GM20000 (cell line): ENCODE data around the gene CD160.

Source experiments
- DNase-seq: peaks from one replicate; pipeline ENCODE4 v3.0.0; 2012; ENCODE audit warnings: low spot score
- TF ChIP-seq, protein P1 (sequence below): IDR thresholded peaks from 2 replicates; pipeline ENCODE4 v1.5.1; 2012; ENCODE audit warnings: mild to moderate bottlenecking, control low read depth; ENCODE audit errors: extremely low read depth, missing control alignments

The CD160 gene

DNA sequence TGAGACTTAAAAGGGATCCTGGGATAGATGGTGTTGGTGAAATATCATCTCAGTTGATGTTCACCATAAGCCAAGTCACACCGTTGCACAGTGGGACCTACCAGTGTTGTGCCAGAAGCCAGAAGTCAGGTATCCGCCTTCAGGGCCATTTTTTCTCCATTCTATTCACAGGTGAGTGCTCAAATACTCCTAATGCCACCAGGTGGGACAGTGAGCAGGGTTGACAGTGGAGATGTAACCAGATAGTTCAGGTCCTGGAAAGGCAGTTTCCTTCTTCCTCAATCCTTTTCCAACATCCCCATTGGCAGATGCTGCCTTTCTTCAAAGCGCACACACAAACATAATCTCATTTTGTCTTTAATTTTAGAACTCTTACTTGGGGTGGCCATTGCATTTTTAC is 11.6 kb downstream of the CD160 start:
- no peak for DNase-seq
- TF ChIP-seq, protein P1, sequence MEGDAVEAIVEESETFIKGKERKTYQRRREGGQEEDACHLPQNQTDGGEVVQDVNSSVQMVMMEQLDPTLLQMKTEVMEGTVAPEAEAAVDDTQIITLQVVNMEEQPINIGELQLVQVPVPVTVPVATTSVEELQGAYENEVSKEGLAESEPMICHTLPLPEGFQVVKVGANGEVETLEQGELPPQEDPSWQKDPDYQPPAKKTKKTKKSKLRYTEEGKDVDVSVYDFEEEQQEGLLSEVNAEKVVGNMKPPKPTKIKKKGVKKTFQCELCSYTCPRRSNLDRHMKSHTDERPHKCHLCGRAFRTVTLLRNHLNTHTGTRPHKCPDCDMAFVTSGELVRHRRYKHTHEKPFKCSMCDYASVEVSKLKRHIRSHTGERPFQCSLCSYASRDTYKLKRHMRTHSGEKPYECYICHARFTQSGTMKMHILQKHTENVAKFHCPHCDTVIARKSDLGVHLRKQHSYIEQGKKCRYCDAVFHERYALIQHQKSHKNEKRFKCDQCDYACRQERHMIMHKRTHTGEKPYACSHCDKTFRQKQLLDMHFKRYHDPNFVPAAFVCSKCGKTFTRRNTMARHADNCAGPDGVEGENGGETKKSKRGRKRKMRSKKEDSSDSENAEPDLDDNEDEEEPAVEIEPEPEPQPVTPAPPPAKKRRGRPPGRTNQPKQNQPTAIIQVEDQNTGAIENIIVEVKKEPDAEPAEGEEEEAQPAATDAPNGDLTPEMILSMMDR: no peak

DNA sequence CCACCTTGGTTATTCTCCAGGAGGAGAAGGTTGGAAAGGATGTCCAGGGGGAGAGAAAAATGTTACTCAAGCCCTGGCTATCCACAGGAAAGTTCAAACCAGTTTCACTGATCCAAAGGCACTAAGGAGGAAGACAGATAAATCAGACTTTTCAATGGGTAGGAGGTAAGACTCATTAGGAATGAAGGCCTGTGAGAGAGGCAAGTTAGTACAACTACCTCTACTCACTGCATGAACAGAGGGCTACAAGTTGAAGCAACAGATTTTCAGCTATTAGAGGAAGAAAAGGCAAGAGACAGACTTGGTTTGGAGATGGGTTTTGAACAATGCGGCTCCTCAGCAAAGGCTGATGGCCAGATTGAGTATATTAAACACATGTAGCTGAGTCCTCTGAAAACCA is 16.9 kb downstream of the CD160 start:
- TF ChIP-seq, protein P1: no peak

GRCh38 chr1:145740269-145740668 is 21.0 kb downstream of the CD160 start:
- DNase-seq: no peak
- TF ChIP-seq, protein P1: no peak

More for the DNA sequence above, 16.9 kb downstream of the CD160 start:
- DNase-seq: no peak

DNA sequence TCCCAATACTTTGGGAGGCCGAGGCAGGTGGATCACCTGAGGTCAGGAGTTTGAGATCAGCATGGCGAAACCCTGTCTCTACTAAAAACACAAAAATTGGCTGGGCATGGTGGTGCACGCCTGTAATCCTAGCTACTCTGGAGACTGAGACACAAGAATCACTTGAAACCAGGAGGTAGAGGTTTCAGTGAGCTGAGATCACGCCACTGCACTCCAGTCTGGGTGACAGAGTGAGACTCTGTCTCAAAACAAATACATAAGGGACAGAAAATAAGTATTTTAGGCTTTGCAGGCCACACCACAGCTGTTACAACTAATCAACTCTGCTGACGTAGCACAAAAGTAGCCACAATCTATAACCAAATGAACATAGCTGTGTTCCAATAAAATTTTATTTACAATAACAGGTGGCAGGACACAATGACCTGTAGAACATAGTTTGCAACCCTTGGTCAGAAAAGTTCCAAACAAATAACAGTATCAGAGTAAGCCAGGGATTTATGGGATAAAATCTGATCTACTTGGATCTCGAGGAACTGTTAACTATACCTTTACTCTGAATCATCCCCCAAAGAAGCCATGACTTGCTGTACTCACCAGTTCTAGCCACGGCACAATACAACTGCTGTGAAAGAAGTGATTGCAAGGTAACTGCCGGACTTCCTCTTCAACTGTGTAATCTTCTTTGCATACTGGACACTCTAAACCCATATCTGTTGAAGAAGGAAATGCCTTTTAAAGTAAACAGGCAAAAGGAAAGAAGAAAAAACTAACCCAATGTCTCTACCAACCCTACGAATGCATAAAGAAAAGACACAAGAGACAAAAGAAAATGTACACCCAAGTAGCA is 28.3 kb downstream of the CD160 start:
- TF ChIP-seq, protein P1: no peak
- DNase-seq: no peak

DNA sequence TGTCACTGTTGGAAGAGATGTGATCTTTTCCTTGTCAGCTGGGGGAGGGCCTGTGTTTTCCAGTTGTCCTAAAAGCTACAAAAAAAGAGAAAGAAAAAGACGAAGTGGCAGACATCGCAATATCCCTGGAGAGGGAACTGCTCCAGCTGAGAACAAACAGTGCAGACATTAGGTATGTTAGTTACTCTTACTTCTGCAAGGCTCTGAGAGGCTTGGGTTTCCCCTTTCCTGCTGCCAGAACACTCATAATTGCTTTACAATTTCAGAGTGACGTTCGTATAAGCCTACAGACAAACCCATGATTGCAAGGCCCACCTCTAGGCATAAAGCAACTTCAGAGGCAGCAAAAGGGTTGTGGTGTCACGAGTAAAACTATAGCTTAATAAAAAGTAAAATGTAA is 31.1 kb downstream of the CD160 start:
- TF ChIP-seq, protein P1: no peak
- no peak for DNase-seq

DNA sequence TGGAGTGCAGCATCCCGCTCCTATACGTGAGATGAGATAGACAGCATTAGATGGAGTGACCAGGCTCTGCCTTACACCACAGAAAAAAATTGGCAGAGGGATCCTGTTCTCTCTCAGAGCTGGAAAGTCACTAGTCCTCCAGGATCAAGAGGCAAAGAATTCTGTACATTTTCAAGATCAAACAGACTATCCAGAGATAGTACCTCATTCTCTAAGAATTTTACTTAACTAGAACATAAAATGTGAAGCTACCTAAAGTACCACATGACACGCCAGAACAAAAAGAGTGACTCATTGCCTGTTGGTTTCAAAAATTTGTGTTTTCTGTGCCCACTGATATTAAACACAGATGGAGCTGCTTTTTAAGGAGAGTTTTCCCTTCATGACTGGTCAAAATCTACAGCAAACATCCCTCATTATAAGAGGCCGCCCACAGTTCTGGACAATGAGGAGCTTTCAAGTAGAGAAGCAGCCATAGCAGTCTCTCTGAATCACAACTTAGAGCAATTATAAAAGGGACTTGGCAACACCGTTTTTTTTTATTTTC is 32.3 kb downstream of the CD160 start:
- TF ChIP-seq, protein P1: no peak
- no peak for DNase-seq

DNA sequence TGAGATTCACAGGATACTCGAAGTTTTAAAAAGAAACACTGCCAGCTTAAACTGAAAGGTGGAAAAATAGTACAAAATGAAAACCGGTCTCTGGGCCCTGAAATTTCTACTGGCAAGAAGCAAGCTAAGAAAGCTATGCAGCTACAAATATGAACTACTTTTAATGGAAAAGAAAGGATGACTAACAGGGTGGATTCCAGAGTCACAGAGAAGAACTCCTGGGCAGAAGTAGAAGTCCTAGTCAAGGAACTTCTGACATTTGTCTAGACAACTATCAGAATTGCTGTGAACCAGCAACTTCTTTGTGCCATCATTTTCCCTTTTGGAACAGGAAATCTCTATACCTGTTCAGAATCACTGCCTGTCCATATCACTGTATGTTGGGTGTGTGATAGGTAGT is 38.1 kb downstream of the CD160 start:
- no peak for DNase-seq
- TF ChIP-seq, protein P1: no peak
